Activated CD4-positive, alpha-beta T cell treated with anti-CD3 and anti-CD28 coated beads, Interleukin-2, amount 50 U/mL, for 16 hours (primary cell): ENCODE results near the gene PITX2.
A peak's percentile ranks its signal among the peaks of the same experiment; 100 is the strongest.

ENCODE experiments used
- DNase-seq: peaks from one replicate; pipeline ENCODE4 v3.0.0-alpha.2; 2020

Gene PITX2

DNA sequence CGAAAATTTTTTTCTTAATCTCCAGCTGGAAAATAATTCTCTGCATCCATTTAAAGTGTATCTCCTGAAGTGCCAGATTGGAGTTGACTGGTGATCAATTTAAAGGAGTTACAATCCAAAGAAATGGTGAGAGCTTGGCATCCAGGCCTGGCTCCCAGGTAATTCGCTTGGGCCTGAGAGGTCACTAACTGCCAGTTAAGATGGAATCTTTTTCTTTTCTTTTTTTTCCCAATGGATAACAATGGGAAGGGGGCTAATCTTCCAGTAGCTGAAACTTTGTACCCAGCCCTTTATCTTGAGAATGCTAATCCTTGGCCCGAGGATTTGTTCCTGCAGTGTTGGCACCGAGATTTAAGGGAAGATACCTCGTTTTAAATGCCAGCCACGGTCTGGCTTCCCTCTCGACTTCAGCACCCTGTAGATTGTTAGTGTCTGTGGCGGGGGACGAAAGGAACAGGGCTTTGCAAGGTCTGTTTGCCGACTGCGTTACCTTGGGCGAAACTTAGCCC, 13.3 kb upstream of the PITX2 start:
- no peak for DNase-seq

DNA sequence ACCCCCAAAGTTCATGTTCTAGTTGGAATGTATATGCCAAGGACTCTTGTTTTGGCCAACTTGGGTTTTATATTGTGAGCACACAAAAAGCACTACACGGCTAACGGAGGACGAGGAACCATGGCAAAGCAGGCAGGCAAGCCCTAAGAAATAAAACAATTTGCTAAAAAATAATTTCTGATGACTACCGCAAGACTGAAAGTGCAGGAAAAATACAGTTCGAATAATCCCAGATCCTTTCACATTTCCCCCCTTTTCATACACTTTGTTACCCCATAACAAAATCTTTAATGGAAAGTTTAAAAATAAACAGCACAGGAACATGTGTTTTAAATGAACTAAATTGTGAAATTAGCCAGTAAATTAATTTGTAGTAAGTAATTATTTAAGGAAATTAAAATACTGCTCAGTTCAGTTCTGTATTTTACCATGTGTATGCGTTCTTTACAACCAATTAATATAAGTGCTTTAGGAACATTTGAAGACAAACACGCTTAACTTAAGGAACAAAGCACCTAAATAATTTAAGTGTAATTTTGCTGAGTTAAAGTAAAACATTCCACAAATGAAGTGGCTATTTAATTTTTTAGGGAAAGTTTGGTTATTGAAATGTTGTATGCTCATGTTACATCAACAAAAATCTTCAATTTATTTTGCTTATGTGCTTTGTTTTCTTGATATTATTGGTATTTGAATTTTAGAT, 12.4 kb upstream of the PITX2 start:
- no peak for DNase-seq

DNA sequence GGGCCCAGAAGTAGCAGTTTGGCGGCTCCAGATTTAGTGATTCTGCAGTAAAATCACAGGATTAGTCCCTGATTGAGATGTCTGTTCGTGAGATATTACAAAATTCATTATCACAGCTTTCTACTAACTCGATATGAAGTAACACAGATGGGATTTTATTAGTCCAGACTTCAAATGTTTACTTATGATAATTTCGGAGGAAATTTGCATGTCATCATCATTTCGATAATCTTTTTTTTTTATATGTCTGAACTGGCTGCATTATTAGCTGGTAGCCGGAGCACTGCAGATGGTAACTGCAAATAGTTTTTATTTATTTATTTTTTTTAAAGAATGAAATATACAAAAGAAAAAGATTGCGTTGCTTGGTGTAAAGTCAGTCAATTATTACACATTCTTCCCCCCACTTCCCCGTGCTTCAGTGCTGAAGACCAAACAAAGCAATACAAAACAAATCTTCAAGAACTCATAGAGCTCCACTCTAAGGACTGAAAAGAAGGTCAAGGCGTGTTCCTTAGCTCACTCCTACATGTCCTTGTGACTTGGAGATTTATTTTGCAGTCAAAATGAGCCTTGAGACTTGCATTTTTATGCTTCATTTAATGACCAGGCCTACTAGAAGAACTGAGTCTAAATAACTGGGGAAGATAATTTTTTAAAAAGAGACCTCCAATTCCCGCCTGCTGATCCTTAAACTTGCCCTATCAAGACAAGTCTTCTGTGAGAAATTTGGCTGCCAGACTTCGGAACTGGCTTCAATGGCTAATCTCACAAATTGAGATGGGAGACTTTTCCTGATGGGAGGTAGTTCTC, 11.7 kb upstream of the PITX2 start:
- DNase-seq: no peak

DNA sequence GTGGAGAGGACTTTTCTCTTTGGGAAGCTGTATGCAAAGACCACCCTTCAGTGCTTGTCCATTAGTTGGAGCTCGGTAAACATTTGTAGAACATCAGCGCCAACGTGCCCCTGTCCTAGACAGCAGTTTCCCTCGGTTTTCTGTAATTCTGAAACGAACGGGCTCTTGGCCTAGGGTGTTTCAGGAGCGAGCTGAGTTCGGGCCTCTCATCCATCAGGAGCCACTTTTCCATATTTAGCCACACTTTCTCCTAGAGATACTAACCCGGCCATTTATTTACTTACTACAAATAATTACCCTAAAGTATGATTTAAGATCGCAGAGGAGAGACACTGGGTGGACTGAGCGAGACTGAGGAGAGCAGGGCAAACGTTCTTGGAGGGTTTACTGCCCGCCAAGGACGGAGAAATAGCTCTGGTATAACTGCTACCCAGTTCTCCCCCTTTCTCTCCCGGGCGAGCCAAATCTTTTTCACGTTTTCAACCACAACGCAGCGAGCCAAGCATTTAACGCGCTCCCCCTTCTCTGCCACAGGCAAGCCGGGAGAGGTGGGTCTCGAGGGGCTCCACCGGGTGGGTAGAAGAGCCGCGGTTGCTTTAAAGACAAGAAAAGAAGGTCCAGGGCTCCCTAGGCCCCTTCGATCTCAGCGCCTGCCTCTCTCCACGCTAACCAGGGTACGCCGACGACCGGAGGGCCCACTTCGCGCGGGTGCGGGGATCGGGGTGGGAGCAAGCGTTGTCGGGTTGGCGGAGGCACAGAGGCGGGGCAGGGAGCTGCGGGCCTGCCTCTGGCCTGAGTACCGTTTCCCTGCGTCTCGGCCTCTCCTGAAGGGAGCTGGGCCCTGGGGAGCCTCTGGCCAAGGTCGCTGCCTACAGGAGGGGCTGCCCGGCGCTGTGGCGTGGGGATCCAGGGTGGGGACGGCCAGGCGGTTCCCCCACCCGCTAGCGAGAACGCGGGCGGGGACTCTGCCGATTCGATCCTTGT, 10.8 kb upstream of the PITX2 start:
- no peak for DNase-seq

DNA sequence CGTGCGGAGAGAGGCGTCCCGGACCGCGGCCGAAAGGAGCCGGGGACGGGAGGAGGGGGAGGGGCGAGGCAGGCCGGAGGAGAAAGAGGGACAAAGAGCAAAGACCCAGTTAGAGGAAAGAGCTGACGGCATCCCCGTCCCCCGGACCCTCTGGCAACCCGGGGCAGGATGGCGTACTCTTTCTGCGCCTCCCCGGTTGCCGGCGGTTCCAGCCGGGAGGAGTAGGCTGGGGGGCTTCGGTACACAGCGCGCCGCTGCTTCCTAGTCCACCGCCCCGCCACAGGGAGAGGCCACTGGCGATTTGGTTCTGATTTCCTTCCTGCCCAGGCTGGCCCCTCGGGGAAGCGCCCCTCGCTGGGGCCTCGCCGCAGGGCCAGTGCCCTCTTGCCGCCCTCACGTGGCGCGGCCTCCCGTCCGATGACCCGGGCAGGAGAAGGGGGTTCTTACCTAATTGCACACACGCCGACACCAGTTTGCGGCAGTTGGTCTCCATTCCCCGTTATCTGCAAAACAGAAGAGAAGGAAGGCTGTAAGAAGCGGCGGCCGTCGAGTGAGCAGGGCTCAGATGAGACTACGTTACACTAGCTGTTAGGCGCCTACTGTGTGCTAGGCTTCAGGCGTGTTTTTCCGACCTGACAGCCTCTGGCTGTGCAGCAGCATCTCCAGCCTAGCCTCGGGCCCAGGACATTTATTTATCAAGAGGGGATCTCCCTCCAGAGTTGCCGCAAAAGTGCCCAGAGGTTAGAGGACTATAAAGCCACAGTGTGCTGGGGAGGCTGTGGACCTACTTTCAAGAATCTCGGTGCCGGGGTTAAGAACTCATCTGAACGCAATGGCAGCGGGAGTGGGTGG, 9.9 kb upstream of the PITX2 start:
- no peak for DNase-seq

DNA sequence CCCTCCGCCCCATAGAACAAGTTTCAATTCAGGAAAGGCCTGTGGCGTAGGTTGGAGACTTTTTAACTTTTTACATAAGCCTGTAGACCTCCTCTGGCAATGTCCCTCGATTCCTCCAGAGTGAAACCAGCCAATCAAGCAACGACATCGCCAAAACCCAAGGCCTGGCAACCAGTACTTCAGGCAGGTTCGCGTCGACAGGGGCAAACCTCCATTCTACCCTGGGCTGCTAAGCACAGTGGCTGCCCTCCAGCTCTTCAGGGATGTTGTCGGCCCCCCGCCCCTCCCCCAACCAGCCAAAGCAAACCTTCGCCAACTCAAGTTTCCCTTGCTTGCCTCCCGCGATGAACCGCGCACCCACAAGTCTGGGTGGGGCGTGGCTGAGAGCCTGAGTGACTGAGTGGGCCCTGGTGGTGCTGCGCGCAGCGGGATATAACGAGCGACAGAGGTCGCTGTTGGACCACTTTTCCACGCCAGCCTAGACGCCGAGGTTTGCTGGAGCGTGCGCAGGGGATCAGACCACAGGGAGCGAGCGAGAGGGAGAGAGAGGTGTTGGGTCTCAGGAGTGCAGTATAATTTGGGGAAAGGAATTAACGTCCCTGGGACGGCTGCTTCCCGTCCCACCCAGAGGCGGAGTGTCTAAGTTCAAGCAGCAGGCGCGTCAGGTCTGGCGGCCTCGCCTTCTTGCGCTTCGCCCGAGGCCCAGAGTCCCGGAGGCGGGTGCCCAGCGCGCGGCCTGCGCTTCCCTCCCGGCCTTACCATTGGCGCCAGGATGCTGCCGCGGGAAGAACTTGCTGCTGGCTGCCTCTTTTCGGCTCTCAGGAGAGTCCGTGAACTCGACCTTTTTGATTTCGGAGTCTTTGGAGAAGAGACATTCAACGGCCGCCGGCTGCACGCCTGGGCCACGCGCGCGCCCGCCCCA, 9.0 kb upstream of the PITX2 start:
- peak; percentile 61 for DNase-seq

DNA sequence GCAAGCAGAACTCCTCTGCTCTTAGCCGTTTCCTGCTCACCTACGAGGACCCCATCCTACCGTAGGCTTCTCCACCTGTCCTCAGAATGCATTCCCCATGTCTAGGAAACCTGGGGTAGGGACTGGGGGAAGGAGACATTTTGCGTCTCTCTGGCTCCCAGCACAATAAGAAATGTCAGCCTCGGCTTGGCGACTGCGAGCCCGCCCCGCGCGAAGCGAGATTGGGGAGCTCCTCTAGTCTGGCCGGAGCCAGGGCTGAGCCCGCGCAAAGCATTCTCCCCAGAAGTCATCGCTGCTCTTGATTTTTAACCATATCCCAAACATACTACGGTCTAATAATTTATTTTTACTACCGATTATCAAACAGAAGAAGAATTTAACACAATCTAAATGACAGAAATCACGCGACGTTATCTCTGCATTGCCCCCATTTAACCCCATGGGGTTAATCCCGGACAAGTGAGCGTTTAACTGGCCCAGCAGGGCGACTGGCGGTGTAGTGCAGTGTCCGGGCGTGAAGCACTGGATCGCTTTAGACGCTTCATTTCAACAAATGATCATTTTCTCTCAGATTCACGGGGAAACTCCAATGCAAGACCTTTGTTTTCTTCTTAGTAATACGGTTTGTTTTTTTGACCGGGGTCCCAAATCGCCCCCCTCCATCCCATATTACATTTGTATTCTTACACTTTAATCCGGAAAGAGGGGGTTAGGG, 8.0 kb upstream of the PITX2 start:
- DNase-seq: no peak

DNA sequence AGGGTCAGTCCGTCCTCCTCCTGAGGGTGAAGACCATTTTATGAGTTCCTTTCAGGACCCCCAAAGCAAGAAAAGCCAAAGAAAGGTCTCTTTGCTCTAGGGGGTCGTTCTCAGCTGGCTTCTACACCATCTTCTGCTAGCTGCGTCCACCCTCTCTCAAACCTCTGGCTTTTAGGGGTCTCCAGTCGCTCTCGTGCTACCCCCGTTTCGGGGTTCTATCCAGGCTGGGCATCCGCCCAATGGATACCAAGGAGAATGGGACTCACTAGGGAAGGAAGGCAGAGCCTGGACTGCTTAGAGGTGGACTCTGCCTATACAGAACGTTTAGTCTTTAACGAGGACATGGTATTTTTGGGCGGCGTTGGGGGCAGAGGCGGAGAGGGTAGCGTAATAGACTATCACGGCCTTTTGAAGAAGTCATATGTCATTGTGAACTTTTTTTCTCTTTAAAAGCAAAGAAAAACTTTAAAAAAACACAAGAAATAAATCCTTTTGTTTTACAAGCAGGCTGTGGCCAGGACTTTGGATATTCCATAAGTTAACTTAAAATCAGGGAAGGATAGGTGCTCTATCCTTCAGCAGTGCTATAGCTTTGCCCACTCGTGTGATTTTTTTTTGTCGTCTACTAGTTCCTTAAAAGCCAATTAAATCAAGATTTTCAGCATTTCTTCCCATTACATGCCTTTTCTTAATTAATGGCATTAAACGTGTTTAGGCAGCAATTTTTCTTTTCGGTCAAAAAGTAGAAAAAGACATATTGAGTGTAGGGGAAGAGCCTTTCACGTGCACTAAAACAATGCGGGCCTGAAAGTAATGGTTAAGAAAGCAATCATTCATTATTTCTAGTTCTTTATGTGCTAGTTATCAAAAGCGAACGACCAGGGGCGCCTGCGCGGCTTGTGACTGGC, 7.2 kb upstream of the PITX2 start:
- no peak for DNase-seq

DNA sequence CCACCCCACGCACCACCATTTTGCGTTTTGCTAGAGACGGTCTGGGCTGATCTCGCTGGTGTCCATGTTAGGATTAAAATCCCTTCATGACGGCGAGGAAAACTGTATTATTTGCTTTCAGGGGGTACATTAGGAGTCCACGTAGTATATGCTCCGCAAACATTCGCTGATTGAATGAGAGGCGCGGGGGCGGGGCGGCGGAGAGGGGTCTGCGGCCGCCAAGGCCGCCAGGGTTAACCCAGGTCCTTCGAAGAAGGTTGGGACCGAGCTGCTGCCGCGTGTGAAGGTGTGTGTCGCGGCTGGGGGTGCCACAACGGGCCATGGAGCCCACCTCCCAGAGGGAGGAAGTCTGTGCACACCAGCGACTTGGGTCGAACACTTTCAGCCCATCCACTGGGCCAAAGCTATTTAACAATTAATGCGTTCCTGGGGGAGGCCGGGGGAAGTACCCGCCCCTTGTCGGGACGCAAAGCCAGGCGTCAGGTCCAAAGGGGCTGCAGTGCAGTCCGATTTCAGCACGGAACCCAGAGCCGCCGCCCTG, 6.4 kb upstream of the PITX2 start:
- DNase-seq: no peak

DNA sequence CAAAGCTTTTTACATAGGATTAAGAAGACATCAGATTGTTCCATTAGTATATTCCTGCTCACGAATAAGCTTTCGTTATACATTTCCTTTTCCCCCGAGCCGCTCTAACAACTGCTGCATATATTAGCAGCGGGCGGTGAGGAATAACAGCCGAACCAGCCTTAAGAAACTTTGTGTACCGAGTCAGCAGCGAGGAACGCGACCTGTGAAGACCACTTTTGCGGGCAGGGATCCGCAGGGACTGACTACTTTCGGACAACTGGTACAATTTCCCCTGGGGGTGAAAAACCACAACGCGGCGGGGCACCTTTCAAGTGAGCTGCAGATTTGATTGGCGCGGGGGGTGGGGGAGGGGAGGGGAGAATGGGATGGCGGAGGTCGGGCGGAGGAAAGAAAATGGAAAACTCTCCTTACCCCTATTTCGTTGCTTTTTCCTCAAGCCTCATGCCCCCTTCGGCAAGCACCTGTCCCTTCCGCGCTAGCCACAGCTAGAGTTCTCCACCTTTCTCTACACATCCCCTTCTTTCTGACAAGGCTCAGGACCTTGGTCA, 5.9 kb upstream of the PITX2 start:
- DNase-seq: no peak

DNA sequence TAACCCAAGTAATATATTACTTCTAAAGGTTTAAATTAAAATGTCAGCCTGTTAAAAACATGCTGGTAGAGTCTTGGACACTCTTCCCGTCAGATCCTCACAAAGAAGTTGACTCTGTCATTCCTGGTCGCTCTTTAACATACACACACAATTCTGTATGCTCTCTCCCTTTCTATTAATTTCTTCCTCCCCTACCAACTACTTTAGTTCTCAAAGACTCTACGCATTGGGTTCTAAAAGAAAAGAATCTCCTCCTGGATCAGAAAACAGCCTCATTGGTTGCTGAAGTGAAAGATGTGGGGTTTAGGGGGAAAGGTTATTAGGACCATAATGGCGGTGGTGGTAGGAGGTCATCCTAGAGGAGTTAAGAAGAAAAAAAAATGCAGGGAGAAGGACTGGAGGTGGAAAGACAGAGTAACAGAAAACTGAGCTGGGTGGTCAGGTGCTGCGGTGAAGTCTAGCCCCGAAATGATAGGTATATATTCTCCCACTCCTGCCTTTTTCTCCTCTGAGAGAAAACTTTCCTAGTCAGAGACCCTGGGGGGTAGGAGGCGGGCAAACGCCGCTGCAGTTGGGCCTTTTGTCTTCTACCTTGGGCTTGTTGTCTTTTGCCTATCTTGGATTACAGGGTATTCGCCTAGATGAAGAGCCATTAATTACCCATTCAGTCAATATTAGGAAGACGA, 5.2 kb upstream of the PITX2 start:
- no peak for DNase-seq

DNA sequence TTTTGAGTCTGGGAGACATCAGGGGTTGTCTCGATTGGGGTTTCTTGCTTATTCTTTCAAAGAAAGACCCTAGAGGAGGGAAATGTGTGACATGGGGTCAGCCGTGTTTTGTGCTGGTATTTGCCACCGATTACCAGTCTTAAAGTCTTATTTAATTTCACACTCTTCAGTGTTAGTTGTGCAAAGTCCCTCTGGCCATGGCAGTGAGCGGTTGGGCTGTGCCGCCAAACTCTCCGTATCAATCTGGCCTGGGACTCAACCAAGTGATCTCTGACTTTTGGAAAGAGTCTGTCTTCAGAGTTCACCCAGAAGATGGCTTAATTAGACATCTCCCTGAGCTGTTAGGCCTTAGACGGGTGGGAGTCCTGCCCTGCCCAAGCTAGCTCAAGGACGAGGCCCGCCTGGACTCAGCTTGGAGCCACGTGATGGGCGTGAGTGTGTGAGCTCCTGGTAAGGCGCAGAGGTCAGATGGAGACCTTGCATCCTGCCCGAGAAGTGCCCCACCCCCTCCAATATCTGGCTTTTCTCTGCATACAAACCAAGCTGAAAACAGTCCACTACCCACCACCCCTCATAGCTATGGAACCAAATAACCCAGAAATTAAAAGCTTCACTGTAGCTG, 3.8 kb upstream of the PITX2 start:
- DNase-seq: no peak

DNA sequence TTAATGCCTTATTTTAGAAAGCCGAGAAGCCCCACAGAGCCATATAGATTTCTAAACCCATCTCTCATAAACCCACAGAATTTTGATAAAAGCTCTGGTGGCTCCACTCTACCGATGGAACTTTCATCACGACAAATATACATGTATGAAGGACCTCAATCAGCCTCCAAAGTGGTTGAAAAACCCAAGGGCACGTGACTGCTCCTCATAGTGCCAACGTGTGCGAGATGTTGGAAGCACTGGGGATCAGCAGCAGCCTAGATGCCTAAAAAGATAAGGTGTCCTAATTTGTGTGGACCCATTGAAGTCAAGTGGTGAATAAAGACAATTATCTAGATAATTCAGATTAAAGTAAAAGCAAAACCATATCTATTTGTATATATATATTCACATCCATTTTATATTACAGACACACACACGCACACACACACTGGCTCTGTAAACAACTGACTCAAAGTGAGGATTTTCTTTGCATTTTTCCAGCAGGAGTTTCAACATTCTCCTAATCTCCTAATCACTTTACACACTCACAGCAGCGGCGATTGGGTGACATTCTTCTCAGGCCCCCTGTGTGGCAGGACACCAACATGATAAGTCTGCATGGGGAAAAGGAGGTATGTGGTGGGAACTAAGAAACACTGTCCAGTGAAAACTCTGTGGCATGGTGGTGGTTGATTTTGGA, 2.8 kb upstream of the PITX2 start:
- no peak for DNase-seq

DNA sequence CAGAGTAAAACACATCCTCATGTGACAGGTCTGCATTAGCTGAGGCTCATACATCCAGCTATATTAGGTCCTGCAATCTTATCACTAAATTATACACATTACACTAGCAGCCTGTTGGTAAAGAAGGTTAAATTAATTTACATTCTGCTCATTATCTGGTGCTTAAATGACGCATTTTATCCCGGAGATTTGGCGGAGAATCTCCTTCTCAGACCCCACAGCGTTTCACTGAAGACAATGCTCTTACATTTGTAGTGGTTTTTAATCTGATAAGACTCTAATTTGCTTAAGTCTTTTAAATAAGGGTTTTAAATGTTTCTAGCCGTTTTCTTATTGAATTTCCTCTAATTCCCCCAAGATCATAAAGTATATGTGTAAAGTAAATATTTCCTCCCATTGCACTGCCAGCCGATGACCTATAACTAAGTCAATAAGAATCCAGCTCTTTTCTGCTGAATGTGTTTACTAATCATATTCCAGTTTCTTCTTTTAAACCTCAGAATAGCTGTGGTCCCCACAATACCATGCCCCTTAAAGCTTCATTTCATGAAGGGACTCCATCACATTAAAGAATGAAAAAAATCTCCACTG, 2.1 kb upstream of the PITX2 start:
- DNase-seq: no peak

DNA sequence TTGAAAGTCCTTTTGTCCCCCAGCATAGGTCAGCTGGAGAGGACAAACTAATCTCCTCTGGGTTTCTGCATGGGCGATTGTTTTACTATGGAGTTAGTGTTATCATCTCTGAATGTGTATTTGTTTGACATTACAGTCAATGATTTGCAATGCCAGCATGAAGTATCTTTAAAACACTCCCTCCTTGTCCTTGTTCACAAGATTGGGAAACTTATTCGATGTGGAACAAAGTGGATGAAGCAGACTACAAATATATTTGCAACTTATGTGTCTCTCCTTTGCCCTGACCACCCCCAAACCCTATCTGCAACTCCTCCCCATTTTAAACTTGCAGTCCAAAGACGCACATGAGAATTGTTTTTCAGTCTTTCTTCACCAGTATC, 1.5 kb upstream of the PITX2 start:
- no peak for DNase-seq

DNA sequence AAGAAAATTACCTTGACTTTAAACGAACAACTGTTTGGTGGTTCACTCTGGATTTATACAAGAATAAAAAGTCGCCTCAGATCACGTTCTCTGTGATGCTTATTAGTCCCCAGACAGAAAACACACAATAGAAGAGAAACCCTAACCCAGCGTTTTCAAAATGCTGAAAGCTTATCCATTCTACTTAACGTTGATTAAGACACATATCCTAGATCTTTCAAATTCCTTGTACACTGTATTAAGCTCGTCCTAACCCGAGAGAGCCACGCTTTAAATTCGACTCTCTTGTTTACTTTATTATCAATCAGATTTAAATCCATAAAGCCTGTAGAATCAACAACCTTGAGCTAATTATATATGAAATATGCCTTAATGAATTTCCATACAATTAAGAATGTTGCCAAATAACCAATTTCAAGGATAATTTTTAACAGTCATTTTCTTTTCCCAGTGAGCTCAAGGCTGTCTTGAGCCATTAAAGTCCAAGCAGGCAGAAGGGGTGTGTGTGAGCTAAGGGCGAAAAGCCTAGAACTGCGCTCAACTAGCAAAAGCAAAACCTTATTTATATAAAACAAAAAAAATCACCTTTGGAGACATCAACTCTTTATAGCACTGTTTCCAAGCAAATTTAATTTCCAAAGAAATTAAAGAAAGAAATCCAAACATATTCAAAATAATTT, 981 bp upstream of the PITX2 start:
- no peak for DNase-seq
